Tibial nerve (tissue), 4 donors: Measurements from ENCODE around the gene CHTF8. TPM values are rescaled to one million over a fixed set of nuclear protein-coding genes. Genes with fewer than 3 reads are reported as not detected.
A peak's percentile ranks its signal among the peaks of the same experiment; 100 is the strongest.
"Not testable (repeated sequence)": the region's sequence is repeated elsewhere in the genome, so short reads cannot be mapped to it uniquely, and the experiment has no call there.

Experiments used
- DNase-seq, 2 donors: peaks; one replicate each; pipeline ENCODE4 v3.0.0-alpha.2; 2019; ENCODE audit warnings: low spot score in 2 of 2
- H3K27ac ChIP-seq, 4 donors: fragments of 200-600 bp; sonication (generic) in 3 of 4; one replicate each; pipeline ENCODE4 v1.5.1; 2017 to 2019; ENCODE audit warnings: mild to moderate bottlenecking in 1 of 4
- H3K27me3 ChIP-seq, 2 donors: fragments of 200-600 bp; sonication (generic) in 1 of 2; one replicate each; pipeline versions ENCODE4 v1.5.1 to v1.6.0; 2017 to 2019
- H3K36me3 ChIP-seq, 3 donors: fragments of 200-600 bp; sonication (generic); one replicate each; pipeline ENCODE4 v1.5.1; 2018 to 2019
- H3K4me1 ChIP-seq, 4 donors: fragments of 200-600 bp; sonication (generic) in 3 of 4; one replicate each; pipeline ENCODE4 v1.5.1; 2017 to 2019
- H3K4me3 ChIP-seq, 4 donors: fragments of 200-600 bp; sonication (generic) in 3 of 4; one replicate each; pipeline ENCODE4 v1.5.1; 2017 to 2019; ENCODE audit warnings: mild to moderate bottlenecking in 1 of 4, moderate library complexity in 1 of 4
- H3K9me3 ChIP-seq, 4 donors: fragments of 200-600 bp; sonication (generic) in 3 of 4; one replicate each; pipeline ENCODE4 v1.5.1; 2017 to 2019
- CTCF ChIP-seq, 5 experiments: fragments of 200-600 bp in 3 of 5; fragments of 450-650 bp in 2 of 5; sonication (generic) in 3 of 5; IDR thresholded peaks; one replicate each; pipeline ENCODE4 v1.5.1; 2016 to 2019; ENCODE audit warnings: antibody characterized with exemption in 5 of 5, mild to moderate bottlenecking in 3 of 5, moderate library complexity in 2 of 5
- EP300 ChIP-seq, 2 donors: sonication (generic); formaldehyde crosslinking; IDR thresholded peaks; one replicate each; pipeline ENCODE4 v1.6.1; 2017; ENCODE audit warnings: antibody characterized with exemption in 2 of 2, mild to moderate bottlenecking in 1 of 2
- POLR2A ChIP-seq, 2 donors: fragments of 450-650 bp; IDR thresholded peaks; one replicate each; pipeline ENCODE4 v1.6.1; 2017; ENCODE audit warnings: antibody characterized with exemption in 2 of 2, mild to moderate bottlenecking in 2 of 2, moderate library complexity in 2 of 2
- WGBS, 2 donors: methylation state at CpG; one replicate each; pipeline ENCODE4 v1.1.5; 2018; 5-methylcytosine and 5-hydroxymethylcytosine counted together
- total RNA-seq, 4 donors: library from RNA; depleted of rRNA; stranded (reverse); fragments of >200 nt; gene quantifications; one replicate each; pipeline ENCODE4 v1.1.0, GENCODE V29; 2016

Gene CHTF8
- total RNA-seq, 4 donors from 2014 or later: 58.8 to 99.0 (median 76.5) TPM

DNA sequence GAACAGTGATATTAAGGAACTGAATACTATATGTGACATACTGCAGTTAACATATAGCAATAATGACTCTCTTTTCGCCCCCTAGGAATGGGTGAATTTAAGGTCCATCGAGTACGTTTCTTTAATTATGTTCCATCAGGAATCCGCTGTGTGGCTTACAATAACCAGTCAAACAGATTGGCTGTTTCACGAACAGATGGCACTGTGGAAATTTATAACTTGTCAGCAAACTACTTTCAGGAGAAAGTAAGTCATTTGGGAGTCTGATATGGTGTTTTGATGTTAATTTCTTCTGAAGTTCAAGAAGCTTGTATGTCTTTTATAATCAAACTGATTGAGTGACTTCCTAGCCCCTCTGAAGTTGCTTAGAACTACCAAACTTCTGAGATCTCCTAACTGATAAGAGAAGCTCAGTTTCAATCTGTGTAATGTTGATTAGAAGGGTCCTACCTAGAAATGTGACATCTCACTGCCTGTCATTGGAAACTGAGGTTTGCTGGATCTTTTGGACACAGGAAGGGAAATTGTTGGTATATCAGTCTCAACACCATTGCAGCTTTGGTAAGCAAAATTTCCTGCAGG, 1.1 kb upstream of the CHTF8 start:
- peaks cover 0 to 38% (median 11%) of the 10 kb centered on the region in 4 donors for H3K4me1 ChIP-seq

DNA sequence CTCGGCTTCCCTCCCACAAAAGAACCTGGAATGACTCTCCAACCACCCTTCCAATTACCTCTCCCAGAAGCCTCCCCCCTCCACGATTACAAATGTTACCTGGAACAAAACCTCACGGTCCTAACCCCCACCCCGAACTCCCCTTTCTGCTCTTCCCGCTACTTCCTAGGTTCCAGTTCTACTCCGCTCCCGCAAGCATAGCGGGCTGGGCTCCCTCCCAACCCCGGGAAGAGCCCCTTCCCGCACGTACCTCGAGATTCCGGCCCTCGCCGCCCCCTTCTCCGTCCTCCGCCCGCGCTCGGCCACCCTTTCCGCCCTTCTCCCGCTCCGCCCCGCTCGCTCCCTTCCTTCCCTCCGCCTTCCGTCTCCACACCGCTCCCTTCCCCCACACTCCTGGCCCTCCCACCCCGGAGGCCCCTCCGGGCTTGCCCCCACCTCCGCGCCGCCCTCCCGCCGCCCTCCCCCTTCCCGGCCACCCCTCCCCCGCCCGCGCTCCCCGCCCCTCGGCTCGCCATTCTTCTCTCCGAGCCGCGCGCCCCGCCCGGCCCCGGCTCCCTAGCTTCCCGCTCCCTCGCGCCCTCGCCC, 457 bp downstream of the CHTF8 start:
- H3K4me3 ChIP-seq: peak overlapping the region; percentile 69 to 85 (median 75)
- peak; percentile 35 to 50 for DNase-seq
- H3K9me3 ChIP-seq: no peaks in the 10 kb centered on the region
- H3K4me1 ChIP-seq: peaks cover 0 to 38% (median 11%) of the 10 kb centered on the region in 4 donors
- WGBS, 2 donors: 1 to 3% methylated on average over 41 to 50 of the region's 53 CpGs
- H3K27ac ChIP-seq: peak overlapping the region; percentile 89 to 96 (median 94)
- no peaks in the 10 kb centered on the region for H3K27me3 ChIP-seq
- peaks cover 0 to 32% (median 0%) of the 10 kb centered on the region in 3 donors for H3K36me3 ChIP-seq
- TF ChIP-seq POLR2A (IDR thresholded peaks at IDR 0.05) (no peak), EP300 (IDR thresholded peaks at IDR 0.05) (no peak)

More for the DNA sequence above, 1.1 kb upstream of the CHTF8 start:
- H3K36me3 ChIP-seq: peaks cover 0 to 36% (median 0%) of the 10 kb centered on the region in 3 donors
- TF ChIP-seq POLR2A (IDR thresholded peaks at IDR 0.05): no peak
- TF ChIP-seq EP300 (IDR thresholded peaks at IDR 0.05): no peak
- TF ChIP-seq CTCF (IDR thresholded peaks at IDR 0.05): no peak
- no peaks in the 10 kb centered on the region for H3K27me3 ChIP-seq
- WGBS, 2 donors: 15 to 27% methylated on average over 5 of the region's 5 CpGs
- no peak for DNase-seq
- H3K27ac ChIP-seq: peak overlapping the region in 2 of 4 donors; percentile 89 to 96
- H3K4me3 ChIP-seq: peak overlapping the region; percentile 69 to 87 (median 78)
- H3K9me3 ChIP-seq: no peaks in the 10 kb centered on the region

GRCh38 chr16:69131167-69131838, 1.1 kb downstream of the CHTF8 start:
- Histone ChIP-seq H3K27me3 (no peaks in the 10 kb centered on the region), H3K27ac (peak overlapping the region; percentile 89 to 96 (median 94)), H3K9me3 (no peaks in the 10 kb centered on the region), H3K4me3 (peak overlapping the region; percentile 69 to 85 (median 75)), H3K36me3 (peaks cover 0 to 32% (median 0%) of the 10 kb centered on the region in 3 donors), H3K4me1 (peaks cover 0 to 44% (median 11%) of the 10 kb centered on the region in 4 donors)
- no peak for TF ChIP-seq EP300 (IDR thresholded peaks at IDR 0.05)
- no peak for TF ChIP-seq POLR2A (IDR thresholded peaks at IDR 0.05)
- no peak for TF ChIP-seq CTCF (IDR thresholded peaks at IDR 0.05)
- WGBS, 2 donors: 1% methylated on average over 15 of the region's 15 CpGs
- no peak for DNase-seq

GRCh38 chr16:69130461-69130860, 1.9 kb downstream of the CHTF8 start:
- 53 to 56% methylated on average over 6 of the region's 6 CpGs for WGBS, 2 donors
- Histone ChIP-seq H3K4me3 (no peak overlapping the region), H3K27me3 (no peaks in the 10 kb centered on the region), H3K36me3 (peaks cover 0 to 24% (median 0%) of the 10 kb centered on the region in 3 donors), H3K27ac (peak overlapping the region in 1 of 4 donors; percentile 10), H3K4me1 (peaks cover 0 to 49% (median 11%) of the 10 kb centered on the region in 4 donors), H3K9me3 (no peaks in the 10 kb centered on the region)
- no peak for DNase-seq
- TF ChIP-seq POLR2A (IDR thresholded peaks at IDR 0.05) (no peak), CTCF (IDR thresholded peaks at IDR 0.05) (no peak), EP300 (IDR thresholded peaks at IDR 0.05) (no peak)

GRCh38 chr16:69127966-69128510, 4.3 kb downstream of the CHTF8 start:
- no peak overlapping the region for H3K27ac ChIP-seq
- WGBS, 2 donors: 93% methylated on average over 12 of the region's 12 CpGs
- H3K27me3 ChIP-seq: no peaks in the 10 kb centered on the region
- TF ChIP-seq CTCF (IDR thresholded peaks at IDR 0.05): no peak
- TF ChIP-seq POLR2A (IDR thresholded peaks at IDR 0.05): no peak
- no peak for TF ChIP-seq EP300 (IDR thresholded peaks at IDR 0.05)
- H3K9me3 ChIP-seq: no peaks in the 10 kb centered on the region
- H3K36me3 ChIP-seq: peaks cover 0 to 21% (median 0%) of the 10 kb centered on the region in 3 donors
- no peak for DNase-seq
- H3K4me3 ChIP-seq: no peak overlapping the region
- H3K4me1 ChIP-seq: peaks cover 0 to 37% (median under 1%) of the 10 kb centered on the region in 4 donors

- Histone ChIP-seq H3K36me3 (peaks cover 0 to 32% (median 0%) of the 10 kb centered on the region in 3 donors), H3K4me1 (peaks cover 0 to 38% (median 0%) of the 10 kb centered on the region in 4 donors)
- not testable (repeated sequence) for H3K27ac ChIP-seq, DNase-seq, H3K4me3 ChIP-seq, H3K27me3 ChIP-seq, H3K9me3 ChIP-seq
- WGBS, 2 donors: 93 to 97% methylated on average over 10 of the region's 10 CpGs
Measured at GRCh38 chr16:69126801-69127200, 5.6 kb downstream of the CHTF8 start.
